Muscle layer of duodenum (tissue), 2 donors: ENCODE data around the gene CARD10.

Experiments
- H3K27ac ChIP-seq: one replicate; pipeline ENCODE4 v1.7.0; 2013; ENCODE audit warnings: mild to moderate bottlenecking, low read length
- H3K27me3 ChIP-seq: one replicate; pipeline ENCODE4 v1.7.0; 2013; ENCODE audit warnings: low read depth, mild to moderate bottlenecking, control low read depth, low read length
- H3K36me3 ChIP-seq, 2 donors: one replicate each; pipeline ENCODE4 v1.7.0; 2013; ENCODE audit warnings: low read length in 2 of 2, control low read depth in 1 of 2, mild to moderate bottlenecking in 1 of 2; ENCODE audit not compliant: insufficient read depth in 2 of 2, control insufficient read depth in 1 of 2
- H3K4me1 ChIP-seq, 2 donors: one replicate each; pipeline ENCODE4 v1.7.0; 2013; ENCODE audit warnings: low read length in 2 of 2, mild to moderate bottlenecking in 2 of 2, control low read depth in 1 of 2, moderate library complexity in 1 of 2; ENCODE audit not compliant: insufficient read depth in 2 of 2, control insufficient read depth in 1 of 2
- H3K4me3 ChIP-seq, 2 donors: one replicate each; pipeline ENCODE4 v1.7.0; 2013; ENCODE audit warnings: low read length in 2 of 2, low read depth in 1 of 2, mild to moderate bottlenecking in 1 of 2
- H3K9me3 ChIP-seq, 2 donors: one replicate each; pipeline ENCODE4 v1.7.0; 2013; ENCODE audit warnings: low read length in 2 of 2, control low read depth in 1 of 2, mild to moderate bottlenecking in 1 of 2; ENCODE audit not compliant: control insufficient read depth in 1 of 2
- donor health status: healthy.

CARD10 gene

GRCh38 chr22:37499789-37500540, 19.2 kb downstream of the CARD10 start:
- Histone ChIP-seq H3K4me3 (no peak overlapping the region), H3K27me3 (no peaks in the 10 kb centered on the region), H3K27ac (no peak overlapping the region), H3K4me1 (peaks cover 0 to 11% of the 10 kb centered on the region in 2 donors), H3K9me3 (no peaks in the 10 kb centered on the region), H3K36me3 (no peaks in the 10 kb centered on the region)

- Histone ChIP-seq H3K4me1 (peaks cover 0 to 11% of the 10 kb centered on the region in 2 donors), H3K27me3 (no peaks in the 10 kb centered on the region), H3K9me3 (no peaks in the 10 kb centered on the region), H3K36me3 (no peaks in the 10 kb centered on the region), H3K27ac (no peak overlapping the region), H3K4me3 (no peak overlapping the region)
Observed at GRCh38 chr22:37499027-37499707, 20.0 kb downstream of the CARD10 start.

GRCh38 chr22:37498289-37498909, 20.8 kb downstream of the CARD10 start:
- peaks cover 0 to 11% of the 10 kb centered on the region in 2 donors for H3K4me1 ChIP-seq
- H3K27me3 ChIP-seq: no peaks in the 10 kb centered on the region

GRCh38 chr22:37497062-37497599, 22.1 kb downstream of the CARD10 start:
- Histone ChIP-seq H3K36me3 (no peaks in the 10 kb centered on the region), H3K27me3 (no peaks in the 10 kb centered on the region), H3K27ac (no peak overlapping the region), H3K4me3 (no peak overlapping the region), H3K4me1 (peaks cover 0 to 11% of the 10 kb centered on the region in 2 donors), H3K9me3 (no peaks in the 10 kb centered on the region)

More at GRCh38 chr22:37498289-37498909, 20.8 kb downstream of the CARD10 start:
- no peaks in the 10 kb centered on the region for H3K36me3 ChIP-seq
- H3K27ac ChIP-seq: no peak overlapping the region
- H3K4me3 ChIP-seq: no peak overlapping the region
- H3K9me3 ChIP-seq: no peaks in the 10 kb centered on the region

GRCh38 chr22:37496651-37497050, 22.6 kb downstream of the CARD10 start:
- H3K27me3 ChIP-seq: no peaks in the 10 kb centered on the region
- H3K9me3 ChIP-seq: no peaks in the 10 kb centered on the region
- no peak overlapping the region for H3K27ac ChIP-seq
- no peak overlapping the region for H3K4me3 ChIP-seq
- H3K36me3 ChIP-seq: no peaks in the 10 kb centered on the region
- H3K4me1 ChIP-seq: peaks cover 0 to 6% of the 10 kb centered on the region in 2 donors

- Histone ChIP-seq H3K9me3 (no peaks in the 10 kb centered on the region), H3K27me3 (no peaks in the 10 kb centered on the region), H3K4me1 (no peaks in the 10 kb centered on the region), H3K27ac (no peak overlapping the region), H3K36me3 (no peaks in the 10 kb centered on the region), H3K4me3 (no peak overlapping the region)
Observed at GRCh38 chr22:37493979-37494378, 25.2 kb downstream of the CARD10 start.

- Histone ChIP-seq H3K9me3 (no peaks in the 10 kb centered on the region), H3K4me1 (no peaks in the 10 kb centered on the region), H3K36me3 (no peaks in the 10 kb centered on the region), H3K4me3 (no peak overlapping the region), H3K27me3 (no peaks in the 10 kb centered on the region), H3K27ac (no peak overlapping the region)
Observed at GRCh38 chr22:37492428-37493344, 26.5 kb downstream of the CARD10 start.

- H3K27ac ChIP-seq: no peak overlapping the region
Observed at GRCh38 chr22:37491559-37492427, 27.4 kb downstream of the CARD10 start.

GRCh38 chr22:37491106-37491505, 28.1 kb downstream of the CARD10 start:
- Histone ChIP-seq H3K27me3 (peaks cover 4% of the 10 kb centered on the region), H3K9me3 (no peaks in the 10 kb centered on the region), H3K4me1 (peaks cover 7% of the 10 kb centered on the region in 2 donors), H3K4me3 (no peak overlapping the region), H3K36me3 (no peaks in the 10 kb centered on the region), H3K27ac (no peak overlapping the region)

More at GRCh38 chr22:37491559-37492427, 27.4 kb downstream of the CARD10 start:
- Histone ChIP-seq H3K9me3 (no peaks in the 10 kb centered on the region), H3K27me3 (peaks cover 2% of the 10 kb centered on the region), H3K36me3 (no peaks in the 10 kb centered on the region), H3K4me1 (peaks cover 0 to 3% of the 10 kb centered on the region in 2 donors), H3K4me3 (no peak overlapping the region)

- H3K4me1 ChIP-seq: peaks cover 7% of the 10 kb centered on the region in 2 donors
- H3K9me3 ChIP-seq: no peaks in the 10 kb centered on the region
- no peak overlapping the region for H3K4me3 ChIP-seq
- H3K36me3 ChIP-seq: no peaks in the 10 kb centered on the region
- H3K27ac ChIP-seq: no peak overlapping the region
- peaks cover 4% of the 10 kb centered on the region for H3K27me3 ChIP-seq
Observed at GRCh38 chr22:37489983-37490382, 29.2 kb downstream of the CARD10 start.
